DMS153 treated with DMSO at 0.1 percent for 48 hours (cell line): ENCODE data around the gene GLI2.

ENCODE experiments used
- DNase-seq: peaks from one replicate; lab custom pipeline; 2025; ENCODE audit not compliant: unreplicated experiment; lab: John Stamatoyannopoulos, UW

Gene GLI2

DNA sequence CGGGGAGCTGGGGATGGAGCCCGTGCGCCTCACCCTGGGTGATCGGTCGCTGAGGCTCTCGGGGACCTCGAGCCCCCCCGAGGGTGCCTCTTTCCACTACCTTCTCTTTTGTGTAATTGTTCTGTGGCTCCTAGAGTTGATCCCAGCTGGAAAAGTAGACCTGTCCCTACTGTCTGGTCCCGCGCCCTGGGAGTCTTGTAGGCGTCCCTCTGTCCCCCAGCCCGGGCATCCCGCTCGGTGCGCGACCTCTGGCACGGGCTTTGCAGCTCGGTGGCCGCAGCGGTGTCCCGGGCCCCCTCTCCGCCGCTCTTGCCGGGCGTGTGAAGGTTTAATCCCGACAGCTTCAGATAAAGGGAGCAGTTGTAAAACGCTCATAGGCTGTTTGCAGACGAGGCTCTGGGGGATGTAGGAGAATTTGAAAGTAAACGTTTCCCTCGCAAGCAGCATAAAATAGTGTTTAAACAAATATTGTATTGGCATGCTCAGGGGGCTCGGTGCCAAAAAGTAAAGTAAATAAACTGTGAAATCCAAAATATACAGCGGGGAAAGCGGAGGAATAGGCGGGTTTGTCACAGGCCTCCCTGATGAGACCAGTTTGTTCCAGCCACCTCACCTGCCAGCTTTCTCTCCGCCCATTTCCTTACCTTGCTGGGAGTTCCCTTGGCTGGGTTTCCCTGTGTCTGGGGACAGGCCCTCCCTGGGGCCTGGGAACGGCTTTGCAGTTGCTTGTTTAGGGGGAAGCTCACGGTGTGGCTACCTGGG, 1.9 kb downstream of the GLI2 start:
- DNase-seq: peak; percentile 2

DNA sequence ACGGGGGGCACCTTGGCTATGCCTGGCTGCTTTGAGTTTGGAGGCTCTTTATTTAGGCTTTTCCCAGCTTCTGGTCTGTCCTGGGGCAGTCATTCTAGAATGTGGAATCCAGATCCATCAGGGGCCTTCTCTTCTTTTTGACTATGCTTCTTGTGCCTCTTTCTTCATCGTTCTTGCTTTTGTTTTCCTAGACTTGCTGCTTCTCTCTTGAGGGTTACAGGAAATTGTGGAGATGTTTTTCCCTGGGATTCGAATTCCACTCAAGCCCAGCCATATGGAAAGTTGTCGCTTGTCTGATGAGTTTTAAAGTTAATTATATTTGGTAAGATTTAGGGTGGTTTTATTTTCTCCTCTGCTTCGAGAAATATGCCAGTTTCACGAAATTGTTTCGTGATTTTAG, 2.4 kb downstream of the GLI2 start:
- DNase-seq: no peak

DNA sequence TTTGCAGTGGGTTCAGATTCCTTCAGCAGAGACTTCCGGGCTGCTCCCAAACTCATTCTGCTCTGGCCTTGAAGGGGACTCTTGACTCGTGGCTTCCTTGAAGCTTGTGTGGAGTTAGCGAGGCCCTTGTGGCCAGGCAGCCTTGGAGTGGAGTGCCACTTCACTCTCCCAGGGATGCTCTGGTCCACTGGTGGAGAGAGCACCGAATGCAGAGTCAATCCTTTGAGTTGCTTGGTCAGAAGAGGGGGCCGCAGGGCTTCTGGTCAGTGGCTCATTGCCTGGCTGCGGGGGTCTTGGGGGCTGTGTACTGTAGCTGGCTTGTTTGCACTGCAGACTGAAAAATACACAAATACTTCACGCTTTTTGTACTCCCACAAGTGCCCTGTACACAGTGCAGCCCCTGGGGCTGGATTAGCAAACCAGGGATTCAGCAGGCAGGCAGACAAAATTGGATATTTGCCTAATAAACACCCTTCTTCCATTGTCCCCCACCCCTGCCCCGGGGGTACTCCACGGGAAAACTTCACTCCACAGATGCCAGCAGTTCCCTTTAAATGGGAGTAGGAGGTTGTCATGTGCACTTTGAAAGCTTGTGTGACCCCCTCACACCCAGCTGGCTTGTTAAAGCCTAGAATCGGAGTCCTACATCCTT, 3.2 kb downstream of the GLI2 start:
- no peak for DNase-seq

DNA sequence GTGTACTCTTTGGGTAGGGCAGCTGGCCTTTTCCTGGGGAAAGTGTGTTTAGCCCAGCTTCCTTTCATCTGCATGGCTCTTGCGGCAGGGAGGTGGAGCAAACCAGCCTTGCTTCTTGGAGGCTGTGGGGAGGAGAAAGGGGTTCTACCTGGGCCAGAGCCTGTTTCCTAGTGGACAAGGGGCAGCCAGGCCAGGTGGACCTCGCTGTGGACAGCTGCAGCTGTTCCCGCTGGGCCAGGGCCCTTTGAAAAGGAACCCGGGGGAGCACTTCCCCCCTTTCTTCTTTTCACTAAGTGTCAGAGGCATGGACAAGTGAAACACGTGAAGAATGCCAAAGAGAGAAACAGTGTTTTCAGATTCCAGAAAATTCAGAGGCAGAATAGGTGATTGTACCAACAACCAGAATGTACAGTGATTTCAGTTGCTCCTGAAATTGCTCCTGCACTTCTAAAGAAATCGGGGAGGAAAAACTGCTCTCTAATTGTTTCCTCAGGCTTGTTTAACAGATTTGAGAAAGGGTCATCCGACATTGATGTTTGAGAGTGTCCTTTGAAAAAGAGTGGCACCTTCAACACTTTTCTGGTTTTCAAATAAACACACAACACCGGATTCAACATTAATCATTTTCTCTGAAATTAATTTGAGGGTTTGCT, 3.9 kb downstream of the GLI2 start:
- no peak for DNase-seq

DNA sequence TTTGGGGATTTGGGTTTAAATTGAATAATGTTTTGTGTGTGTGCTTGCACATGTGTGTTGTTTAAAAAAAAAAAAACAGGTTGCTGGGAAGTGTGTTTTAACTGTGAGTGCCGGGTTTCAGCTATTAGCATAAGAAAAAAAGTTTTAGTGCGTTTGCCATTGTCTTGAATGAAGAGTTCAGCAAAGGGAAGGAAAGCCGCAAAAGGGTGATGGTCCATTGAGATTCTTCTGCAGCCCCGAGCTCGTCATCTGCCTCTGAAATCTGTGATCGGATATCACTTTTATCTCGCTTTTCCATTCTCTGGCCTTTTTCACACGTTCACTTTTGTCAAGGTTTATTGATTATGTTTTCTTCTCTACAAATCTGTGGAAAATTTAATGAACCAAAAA, 4.7 kb downstream of the GLI2 start:
- no peak for DNase-seq

DNA sequence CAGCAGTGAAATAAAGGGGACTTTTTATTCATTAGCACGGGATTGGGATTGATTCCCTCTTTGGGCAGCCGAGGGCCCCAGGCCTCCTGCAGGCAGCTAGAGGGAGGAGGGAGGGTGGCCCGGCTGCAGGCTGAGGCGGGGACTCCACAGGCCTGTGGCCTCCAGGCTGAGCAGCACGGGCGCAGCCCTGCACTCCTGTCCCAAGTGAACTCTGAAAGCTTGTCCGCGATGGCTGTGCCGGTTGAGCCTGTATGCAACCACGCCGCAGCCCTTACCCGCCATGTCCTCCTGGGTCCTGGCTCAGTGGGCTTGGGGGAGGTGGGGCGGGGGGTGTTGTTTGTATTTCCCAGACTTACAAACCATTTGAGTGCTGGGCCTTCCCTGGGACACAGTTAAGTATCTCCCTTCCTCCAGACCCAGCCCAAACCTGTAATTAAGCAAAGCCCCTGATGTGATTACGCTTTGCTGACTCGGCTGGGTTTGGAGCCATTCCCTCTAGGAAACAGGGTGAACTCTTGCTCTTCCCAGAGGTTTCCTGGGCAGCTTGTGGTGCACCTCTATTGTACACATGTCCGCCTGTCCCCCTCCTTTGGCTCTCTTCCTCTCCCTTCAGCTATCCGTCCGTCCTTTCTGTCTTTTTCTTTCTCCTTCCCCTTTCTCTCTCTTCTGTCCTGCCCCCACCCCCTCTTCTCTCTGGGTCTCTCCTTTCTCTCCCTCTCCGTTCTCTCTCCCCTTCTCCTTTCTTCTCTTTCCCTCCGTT, 5.3 kb downstream of the GLI2 start:
- DNase-seq: no peak

DNA sequence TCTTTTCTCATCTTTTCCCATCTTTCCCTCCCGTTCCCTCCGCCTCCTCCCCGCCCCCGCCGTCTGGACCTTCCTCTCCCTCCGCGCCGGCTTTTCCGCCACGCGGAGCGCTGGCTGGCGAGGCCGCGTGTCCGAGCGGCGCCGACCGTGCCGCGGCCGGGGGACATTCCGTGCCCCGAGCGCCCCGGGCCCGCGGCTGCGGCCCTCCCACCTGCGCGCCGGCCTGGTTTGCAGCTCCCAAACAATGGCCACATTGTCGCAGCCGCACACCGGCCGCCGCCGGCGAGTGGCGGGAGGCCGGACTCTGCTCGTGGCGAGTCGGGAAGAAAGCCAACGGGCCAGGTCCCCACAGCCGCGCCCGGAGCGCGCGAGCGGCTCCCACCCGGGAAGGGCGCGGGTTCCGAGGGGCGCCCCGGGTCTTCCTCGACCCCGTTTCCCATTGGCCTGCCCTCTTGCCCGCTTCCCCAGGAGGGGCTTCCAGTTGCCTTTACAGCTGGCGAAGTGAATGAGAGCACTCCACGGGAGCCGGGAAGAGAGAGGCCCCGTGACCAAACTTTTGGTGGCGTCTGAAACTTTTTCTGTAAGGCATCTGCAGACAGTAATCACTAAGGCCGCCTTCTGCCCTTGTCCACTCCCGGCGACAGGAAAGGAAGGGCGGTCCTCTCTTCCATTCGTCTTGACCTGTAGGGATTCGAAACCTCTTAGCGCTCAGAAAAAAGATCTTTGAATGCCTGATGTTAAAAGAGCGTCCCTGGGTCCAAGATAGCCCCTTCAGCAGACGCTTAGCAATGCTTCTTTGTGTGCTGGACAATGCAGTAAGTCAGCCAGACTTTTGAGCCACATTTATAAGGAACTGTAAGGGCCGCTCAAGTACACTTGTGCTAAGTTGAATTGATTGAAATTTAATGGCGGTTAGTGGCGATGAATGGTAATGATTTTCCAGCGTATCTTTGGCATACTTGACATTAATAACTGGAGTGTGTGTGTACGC, 6.2 kb downstream of the GLI2 start:
- DNase-seq: no peak

DNA sequence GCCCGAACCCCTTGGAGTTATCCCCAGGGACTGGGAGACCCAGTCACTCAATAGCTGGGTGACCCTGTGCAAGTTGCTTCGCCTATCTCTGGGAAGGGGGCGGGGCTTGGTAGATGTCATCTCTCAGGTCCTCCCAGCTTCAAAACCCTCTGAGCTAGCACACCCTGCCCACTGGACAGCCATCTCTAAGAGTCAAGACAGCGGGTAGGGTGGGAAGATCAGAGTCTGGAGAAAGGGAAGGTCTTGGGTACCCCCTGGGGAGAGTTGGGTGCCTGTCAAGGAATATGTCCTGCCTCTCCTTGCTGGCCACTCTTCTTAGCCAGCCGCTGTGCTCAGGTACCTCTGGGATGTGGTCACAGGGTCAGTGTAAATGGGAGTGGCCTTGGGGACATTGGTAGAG, 8.0 kb downstream of the GLI2 start:
- no peak for DNase-seq

DNA sequence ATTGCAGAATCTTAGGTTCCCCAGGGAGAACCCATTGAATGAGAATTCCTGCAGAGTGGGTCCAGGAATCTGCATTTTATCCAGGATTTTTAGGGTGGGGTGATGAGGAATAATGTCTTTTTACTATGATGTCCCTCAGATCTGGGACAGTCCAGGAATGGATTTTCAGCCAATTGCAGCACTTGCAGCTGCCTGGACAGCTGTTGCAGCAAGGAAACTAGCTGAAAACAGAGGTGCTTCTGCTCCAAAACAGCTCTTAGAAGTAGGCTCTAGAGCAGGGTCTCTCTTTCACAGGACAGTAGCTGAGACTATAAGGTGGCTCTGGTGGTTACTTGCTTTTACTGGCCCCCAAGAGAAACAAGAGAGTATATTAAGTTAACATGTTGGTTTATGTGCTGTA, 9.1 kb downstream of the GLI2 start:
- DNase-seq: no peak

DNA sequence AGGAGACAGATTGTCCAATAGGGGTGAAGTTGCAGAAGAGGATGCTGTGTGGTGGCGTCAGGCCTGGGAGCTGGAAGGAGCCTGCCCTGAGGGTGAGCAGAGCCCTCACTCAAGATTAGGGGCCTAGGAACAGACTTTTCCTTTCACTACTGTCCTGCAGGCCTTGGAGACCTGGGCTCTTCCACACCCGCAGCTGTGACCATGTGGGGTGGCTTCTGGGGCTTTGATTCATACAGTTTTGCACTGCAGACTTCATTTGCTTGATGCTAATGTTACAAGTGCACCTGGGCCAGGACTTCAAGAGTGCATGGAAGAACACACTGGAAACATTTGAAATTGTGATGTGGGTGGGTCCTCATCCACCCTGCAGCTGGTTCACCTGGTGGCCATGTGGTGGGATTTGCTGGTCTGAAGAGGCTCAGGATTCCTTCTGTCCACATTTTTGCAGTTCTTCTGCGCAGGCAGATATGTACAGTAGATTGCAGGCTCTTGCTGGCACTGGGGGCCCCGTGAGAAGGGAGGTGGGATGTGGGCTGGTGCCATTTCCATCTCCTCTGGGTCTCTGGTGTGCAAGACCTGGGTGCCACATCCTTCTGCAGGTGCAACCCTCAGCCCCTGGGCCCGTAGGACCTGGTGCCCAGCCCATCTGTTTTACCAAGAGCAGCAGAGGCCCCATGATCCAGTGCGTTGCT, 9.9 kb downstream of the GLI2 start:
- no peak for DNase-seq

DNA sequence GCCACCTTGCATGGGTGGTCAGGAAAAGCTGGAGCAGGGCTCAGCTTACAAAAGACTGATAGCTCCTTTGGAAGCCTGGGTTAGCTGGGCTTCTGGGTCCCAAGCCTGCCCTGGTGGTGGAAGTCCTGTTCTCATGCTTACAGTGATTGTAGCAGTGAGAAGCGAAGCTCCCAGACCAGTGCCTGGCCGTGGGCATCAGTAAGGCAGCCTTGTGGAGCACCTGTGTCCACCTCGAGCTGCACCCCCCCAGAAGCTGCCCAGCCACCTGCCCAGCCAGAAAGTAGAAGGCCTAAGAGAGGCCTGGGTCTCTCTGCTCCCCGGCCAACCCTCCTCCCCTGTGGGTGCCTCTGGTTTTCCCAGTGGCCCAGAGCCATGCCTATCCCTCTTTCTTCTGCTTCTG, 10.5 kb downstream of the GLI2 start:
- DNase-seq: no peak

DNA sequence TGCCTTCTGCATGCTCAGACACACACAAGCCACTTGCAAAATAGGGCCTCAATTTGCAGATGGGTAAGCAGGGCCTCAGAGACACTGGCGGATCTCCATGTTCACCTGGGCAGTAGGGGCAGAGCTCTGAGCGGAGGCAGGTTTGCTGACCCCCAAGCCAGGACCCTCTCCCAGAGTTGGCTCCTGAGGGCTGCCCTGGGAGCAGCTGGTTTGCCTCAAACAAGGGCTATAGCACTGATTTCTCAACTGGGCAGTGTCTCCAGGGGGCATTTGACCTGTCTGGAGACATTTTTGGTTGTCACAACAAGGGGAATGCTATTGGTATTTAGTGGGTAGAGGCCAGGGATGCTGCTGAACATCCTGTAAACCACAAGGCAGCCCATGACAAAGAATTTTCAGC, 11.6 kb downstream of the GLI2 start:
- no peak for DNase-seq

DNA sequence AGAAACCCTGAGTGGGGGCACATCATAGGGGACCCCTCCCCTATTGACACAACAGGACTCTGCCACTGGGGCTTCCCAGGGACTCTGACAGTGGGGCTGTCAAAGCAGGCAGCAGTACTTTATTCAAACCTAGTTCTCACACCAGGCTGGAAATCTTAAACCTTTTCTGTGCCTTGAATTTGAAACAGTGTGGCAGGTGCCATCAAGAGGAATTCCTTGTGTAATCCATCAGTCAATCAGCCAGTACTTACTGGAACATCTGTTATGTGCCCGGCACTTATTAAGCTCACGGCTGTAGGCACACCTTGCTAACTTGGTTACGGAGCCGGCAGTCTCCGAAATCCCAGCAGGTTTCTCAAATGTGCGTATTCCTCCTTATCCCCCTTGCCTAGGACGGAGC, 12.0 kb downstream of the GLI2 start:
- no peak for DNase-seq

DNA sequence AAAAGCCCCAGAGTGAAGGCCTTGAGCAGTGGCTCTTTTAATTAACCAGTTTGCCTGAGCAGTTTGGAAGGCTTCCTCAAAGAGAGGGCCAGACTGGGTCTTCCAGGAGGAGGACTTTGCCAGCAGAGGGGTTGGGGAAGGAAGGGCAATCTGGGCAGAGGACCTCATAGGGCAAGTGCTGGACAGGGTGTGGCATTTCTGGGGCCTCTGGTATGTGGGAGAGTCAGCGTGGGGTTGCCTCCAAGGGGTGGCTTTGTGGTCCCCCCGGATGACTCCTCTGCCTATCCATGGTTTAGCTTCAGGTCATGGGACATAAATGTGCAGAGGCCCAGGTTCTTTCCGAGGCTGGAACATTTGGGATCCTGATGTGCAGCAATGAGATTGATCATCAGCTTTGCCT, 12.6 kb downstream of the GLI2 start:
- no peak for DNase-seq

DNA sequence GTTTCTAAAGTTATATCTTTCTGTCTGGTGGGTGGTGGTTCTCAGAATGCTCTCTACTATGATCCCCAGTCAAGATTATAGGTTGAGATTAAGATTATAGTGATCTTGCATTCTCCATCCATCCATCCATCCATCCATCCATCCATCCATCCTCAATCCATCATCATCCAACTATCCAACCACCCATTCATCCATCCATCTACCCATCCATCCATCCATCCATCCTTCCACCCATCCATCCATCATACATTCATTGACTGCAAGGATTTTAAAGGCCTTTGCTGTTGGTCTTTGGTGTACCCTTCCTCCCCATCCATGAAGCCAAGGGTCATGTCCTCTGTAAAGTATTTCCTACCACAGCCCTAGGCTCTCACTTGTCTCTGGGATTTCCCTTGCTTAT, 13.1 kb downstream of the GLI2 start:
- no peak for DNase-seq

DNA sequence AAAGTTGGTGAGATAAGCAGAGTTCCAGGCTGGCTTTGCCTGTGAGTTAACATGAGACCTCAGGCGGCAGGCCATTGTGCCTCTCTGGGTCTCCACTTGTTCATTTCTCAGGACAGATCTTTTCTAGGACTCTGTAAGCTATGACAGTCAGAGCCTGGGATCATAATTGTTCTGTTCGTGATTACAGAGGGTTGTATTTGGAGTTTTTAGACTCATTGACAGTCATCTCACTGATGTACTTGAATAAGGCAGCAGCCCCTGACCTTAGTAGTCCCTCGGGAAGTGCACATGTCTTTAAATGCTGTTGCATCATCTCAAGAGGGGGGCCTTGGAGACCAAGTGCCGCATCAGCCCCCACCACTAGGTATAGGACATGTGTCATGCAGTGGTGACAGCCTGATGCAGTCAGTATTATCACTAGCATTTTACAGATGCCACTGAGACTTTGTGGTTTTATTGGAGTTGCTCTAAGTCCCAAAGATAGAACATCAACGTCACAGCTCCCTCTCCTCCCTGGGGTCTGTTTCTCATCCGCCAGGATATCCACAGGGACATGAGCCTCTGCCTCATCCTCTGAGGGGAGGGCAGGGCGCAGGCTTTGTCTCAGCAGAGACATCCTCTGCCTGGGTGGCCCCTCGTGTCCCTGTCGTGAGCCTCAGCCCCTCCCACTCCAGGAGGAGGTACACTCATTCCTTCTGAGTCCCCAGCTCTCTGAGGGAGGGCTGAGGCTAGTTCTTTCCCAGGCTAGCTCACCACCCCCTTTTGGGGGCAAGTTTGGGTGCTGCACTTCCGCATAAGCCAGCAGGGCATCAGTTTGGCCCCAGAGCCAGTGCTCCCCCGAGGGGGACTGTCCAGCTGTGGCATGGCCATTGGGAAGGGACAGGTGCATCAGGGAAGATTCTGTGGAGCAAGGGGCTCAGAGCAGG, 14.1 kb downstream of the GLI2 start:
- no peak for DNase-seq

DNA sequence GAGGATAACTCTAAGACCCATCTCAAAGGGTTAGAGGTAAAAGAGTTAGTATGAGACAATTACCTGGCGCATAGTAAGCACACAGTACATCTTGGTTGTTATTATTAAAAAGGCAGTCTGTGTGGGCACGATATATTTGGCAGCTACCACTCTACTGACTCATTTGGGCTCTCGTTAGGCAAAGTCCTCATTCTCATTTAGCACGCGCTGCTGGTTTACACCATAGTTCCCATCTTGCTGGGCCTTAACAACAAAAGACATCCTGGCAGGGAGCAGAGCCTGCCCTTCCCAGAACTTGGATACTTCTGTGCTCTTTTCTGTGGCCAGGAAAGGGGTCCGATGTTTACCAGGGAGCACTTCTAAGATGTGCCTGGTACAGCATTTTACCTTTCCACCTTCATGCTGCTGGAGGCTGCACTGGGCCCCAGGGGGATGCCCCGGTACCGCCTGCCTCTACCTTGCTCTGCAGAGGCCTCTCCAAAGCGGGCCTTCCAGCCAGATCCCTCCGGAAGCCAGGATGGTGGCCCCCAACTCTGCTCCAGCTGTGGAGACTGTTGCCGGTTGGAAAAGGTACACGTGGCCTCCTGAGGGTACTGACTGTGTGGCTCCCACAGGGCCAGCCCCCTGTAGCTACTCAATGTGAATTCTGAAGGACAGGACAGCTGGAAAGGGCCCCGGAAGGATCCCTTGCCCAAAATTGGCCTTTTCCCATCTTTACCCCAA, 15.0 kb downstream of the GLI2 start:
- DNase-seq: no peak

DNA sequence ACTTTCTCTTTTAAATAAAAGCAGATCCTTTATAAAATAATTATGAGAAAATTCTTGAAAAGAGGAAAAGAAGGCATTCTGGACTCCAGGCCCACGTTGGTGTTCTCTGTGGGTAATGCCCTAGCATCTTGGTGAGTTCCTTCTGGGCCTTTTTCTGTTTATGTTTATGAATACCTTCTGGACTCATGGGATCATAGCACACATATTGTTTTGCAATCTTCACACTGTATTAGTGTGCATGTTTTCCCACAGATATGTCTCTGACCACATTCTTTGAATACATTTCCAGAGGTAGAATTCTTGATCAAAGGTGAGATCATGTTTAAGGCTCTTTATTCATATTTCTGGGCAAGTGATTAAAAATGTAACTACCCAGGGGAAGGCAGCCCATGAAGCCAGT, 15.9 kb downstream of the GLI2 start:
- DNase-seq: no peak
